Retinal pigment epithelial cell (primary cell): Measurements from ENCODE around the gene DDIT3.
"Not testable (repeated sequence)": the region's sequence is repeated elsewhere in the genome, so short reads cannot be mapped to it uniquely, and the experiment has no call there.

Source experiments
- DNase-seq: peaks from one replicate; pipeline ENCODE4 v3.0.0-alpha.2; 2010; ENCODE audit warnings: low read depth
- H3K4me3 ChIP-seq: 2 replicates; pipeline ENCODE4 v1.5.1; 2011; ENCODE audit warnings: mild to moderate bottlenecking, low read length, control low read depth, moderate library complexity
- TF ChIP-seq, protein P1 (sequence below): conservative IDR thresholded peaks from 2 replicates; pipeline ENCODE4 v1.5.1; 2011; ENCODE audit warnings: low read depth, low read length, control low read depth, inconsistent platforms

The DDIT3 gene

GRCh38 chr12:57515934-57516541 lies 4.3 kb downstream of the DDIT3 start:
- no peak for DNase-seq
- no peak overlapping the region for H3K4me3 ChIP-seq
- TF ChIP-seq, protein P1, sequence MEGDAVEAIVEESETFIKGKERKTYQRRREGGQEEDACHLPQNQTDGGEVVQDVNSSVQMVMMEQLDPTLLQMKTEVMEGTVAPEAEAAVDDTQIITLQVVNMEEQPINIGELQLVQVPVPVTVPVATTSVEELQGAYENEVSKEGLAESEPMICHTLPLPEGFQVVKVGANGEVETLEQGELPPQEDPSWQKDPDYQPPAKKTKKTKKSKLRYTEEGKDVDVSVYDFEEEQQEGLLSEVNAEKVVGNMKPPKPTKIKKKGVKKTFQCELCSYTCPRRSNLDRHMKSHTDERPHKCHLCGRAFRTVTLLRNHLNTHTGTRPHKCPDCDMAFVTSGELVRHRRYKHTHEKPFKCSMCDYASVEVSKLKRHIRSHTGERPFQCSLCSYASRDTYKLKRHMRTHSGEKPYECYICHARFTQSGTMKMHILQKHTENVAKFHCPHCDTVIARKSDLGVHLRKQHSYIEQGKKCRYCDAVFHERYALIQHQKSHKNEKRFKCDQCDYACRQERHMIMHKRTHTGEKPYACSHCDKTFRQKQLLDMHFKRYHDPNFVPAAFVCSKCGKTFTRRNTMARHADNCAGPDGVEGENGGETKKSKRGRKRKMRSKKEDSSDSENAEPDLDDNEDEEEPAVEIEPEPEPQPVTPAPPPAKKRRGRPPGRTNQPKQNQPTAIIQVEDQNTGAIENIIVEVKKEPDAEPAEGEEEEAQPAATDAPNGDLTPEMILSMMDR, result no peak

- TF ChIP-seq, protein P1, result no peak
- no peak overlapping the region for H3K4me3 ChIP-seq
- no peak for DNase-seq
These were observed 4.8 kb downstream of the DDIT3 start for GRCh38 chr12:57515408-57515933.

- DNase-seq, result no peak
- no peak overlapping the region for H3K4me3 ChIP-seq
- TF ChIP-seq, protein P1, result no peak
These were observed 5.5 kb downstream of the DDIT3 start for GRCh38 chr12:57514720-57515407.

DNA sequence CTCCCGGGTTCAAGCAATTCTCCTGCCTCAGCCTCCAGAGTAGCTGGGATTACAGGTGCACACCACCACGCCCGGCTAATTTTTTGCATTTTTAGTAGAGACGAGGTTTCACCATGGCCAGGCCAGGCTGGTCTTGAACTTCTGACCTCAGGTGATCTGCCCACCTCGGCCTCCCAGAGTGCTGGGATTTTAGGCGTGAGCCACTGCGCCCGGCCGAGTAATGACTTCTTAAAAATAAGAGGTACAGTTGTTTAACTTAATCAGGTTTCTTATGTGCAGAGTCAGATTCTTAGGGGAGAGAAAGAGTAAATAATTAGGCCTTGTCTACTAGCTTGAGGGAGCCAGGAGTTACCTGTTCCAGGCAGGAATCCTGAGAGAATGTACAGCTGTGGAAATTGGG lies 6.1 kb downstream of the DDIT3 start:
- not testable (repeated sequence) for H3K4me3 ChIP-seq, DNase-seq

DNA sequence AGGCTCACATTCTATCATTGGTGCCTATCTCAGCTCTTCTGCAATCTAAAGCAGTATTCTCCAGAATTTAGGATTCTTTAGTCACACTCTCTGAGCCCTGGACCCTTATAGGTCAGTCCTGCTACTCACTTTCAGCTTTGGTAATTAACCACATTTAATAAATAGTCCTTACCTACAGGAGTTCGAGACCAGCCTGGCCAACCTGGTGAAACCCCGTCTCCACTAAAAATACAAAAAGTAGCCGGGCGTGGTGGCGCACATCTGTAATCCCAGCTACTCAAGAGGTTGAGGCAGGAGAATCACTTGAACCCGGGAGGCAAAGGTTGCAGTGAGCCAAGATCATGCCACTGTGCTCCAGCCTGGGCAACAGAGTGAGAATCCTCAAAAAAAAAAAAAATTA lies 6.6 kb downstream of the DDIT3 start:
- H3K4me3 ChIP-seq, DNase-seq: not testable (repeated sequence)

- TF ChIP-seq, protein P1, result no peak
- no peak overlapping the region for H3K4me3 ChIP-seq
- DNase-seq, result no peak
These were observed 7.0 kb downstream of the DDIT3 start for GRCh38 chr12:57513266-57513665.

GRCh38 chr12:57512665-57513064 lies 7.6 kb downstream of the DDIT3 start:
- TF ChIP-seq, protein P1, result no peak
- no peak for DNase-seq
- H3K4me3 ChIP-seq, result no peak overlapping the region
